PFSK-1 (cell line): Measurements from ENCODE around the gene GPRIN2.

Experiments
- FOXP2 ChIP-seq: optimal IDR thresholded peaks from 2 replicates; pipeline ENCODE3; 2011; ENCODE audit warnings: borderline replicate concordance, control low read depth, inconsistent platforms; ENCODE audit not compliant: insufficient read depth; ENCODE audit errors: extremely low read length, extremely low read depth
- POLR2AphosphoS5 ChIP-seq: IDR thresholded peaks from 2 replicates; pipeline ENCODE4 v1.6.1; 2012; ENCODE audit warnings: low read depth, mild to moderate bottlenecking, control low read depth, low read length, moderate library complexity
- REST ChIP-seq, 2 experiments: IDR thresholded peaks; 2 replicates each; pipeline versions ENCODE4 v1.6.1 to v1.8.0; 2011 to 2012; ENCODE audit warnings: low read depth in 2 of 2, low read length in 2 of 2, control low read depth in 1 of 2, inconsistent platforms in 1 of 2, mild to moderate bottlenecking in 1 of 2, moderate library complexity in 1 of 2; ENCODE audit not compliant: insufficient read depth in 1 of 2
- SIN3A ChIP-seq: IDR thresholded peaks from 2 replicates; pipeline ENCODE4 v1.6.1; 2012; ENCODE audit warnings: mild to moderate bottlenecking, low read length, moderate library complexity, borderline replicate concordance; ENCODE audit not compliant: insufficient read depth
- TAF1 ChIP-seq: IDR thresholded peaks from 2 replicates; pipeline ENCODE4 v1.6.1; 2012; ENCODE audit warnings: low read length, control low read depth, borderline replicate concordance; ENCODE audit not compliant: insufficient read depth

Gene GPRIN2

GRCh38 chr10:46547541-46548497, 8.6 kb downstream of the GPRIN2 start:
- TF ChIP-seq POLR2AphosphoS5 (no peak), TAF1 (no peak), FOXP2 (no peak), REST (IDR thresholded peaks at IDR 0.05; ENCODE audit: insufficient read depth in 1 of 2, low read depth in 2 of 2, low read length in 2 of 2) (no peak), SIN3A (no peak)

- TF ChIP-seq FOXP2 (no peak), TAF1 (no peak), POLR2AphosphoS5 (no peak), REST (IDR thresholded peaks at IDR 0.05; ENCODE audit: insufficient read depth in 1 of 2, low read depth in 2 of 2, low read length in 2 of 2) (no peak), SIN3A (no peak)
Measured at GRCh38 chr10:46546591-46547540, 9.6 kb downstream of the GPRIN2 start.

GRCh38 chr10:46545861-46546590, 10.4 kb downstream of the GPRIN2 start:
- TF ChIP-seq REST (IDR thresholded peaks at IDR 0.05; ENCODE audit: insufficient read depth in 1 of 2, low read depth in 2 of 2, low read length in 2 of 2) (no peak), SIN3A (no peak), POLR2AphosphoS5 (no peak), TAF1 (no peak), FOXP2 (no peak)

GRCh38 chr10:46544989-46545791, 11.3 kb downstream of the GPRIN2 start:
- TF ChIP-seq POLR2AphosphoS5 (no peak), SIN3A (no peak), REST (IDR thresholded peaks at IDR 0.05; ENCODE audit: insufficient read depth in 1 of 2, low read depth in 2 of 2, low read length in 2 of 2) (no peak), TAF1 (no peak), FOXP2 (no peak)
